IMR-90 (cell line): ENCODE data around the gene RAI1. TPM values are rescaled to one million over a fixed set of nuclear protein-coding genes. Genes with fewer than 3 reads are reported as not detected.

Experiments used
- ATAC-seq: fragments of 200-7000 bp; cut with Tn5 transposase; 2 replicates; pipeline ENCODE4 v1.9.1; 2020; ENCODE audit warnings: low read depth, mild to moderate bottlenecking, moderate library complexity
- BruUV-seq: library from RNA; stranded (reverse); fragments of 400-500 nt; replicated peaks from 2 replicates; lab custom pipeline; 2021; lab: Mats Ljungman, UMichigan
- CTCF ChIA-PET: fragments of 300-600 bp; formaldehyde crosslinking; extraction: SDS; loops from one replicate; lab custom pipeline; 2021; ENCODE audit warnings: antibody characterized with exemption; lab: Yijun Ruan, JAX
- POLR2A ChIA-PET: fragments of 300-600 bp; sonication (Branson Sonifier 250); formaldehyde crosslinking; loops from one replicate; lab custom pipeline; 2022; ENCODE audit warnings: antibody characterized with exemption; ENCODE audit not compliant: unreplicated experiment; lab: Charles Lee
- DNase-seq: peaks from one replicate; pipeline ENCODE4 v3.0.0; 2013
- H2AFZ ChIP-seq: replicated peaks from 2 replicates; pipeline ENCODE3; 2013; ENCODE audit warnings: low read length, mild to moderate bottlenecking; ENCODE audit not compliant: poor library complexity
- H2AK5ac ChIP-seq: 2 replicates; pipeline ENCODE4 v1.6.1; 2013; ENCODE audit warnings: low read depth, low read length, inconsistent platforms
- H2AK9ac ChIP-seq: replicated peaks from 2 replicates; pipeline ENCODE3; 2013; ENCODE audit warnings: mild to moderate bottlenecking, low read depth, low read length, moderate library complexity; ENCODE audit not compliant: poor library complexity
- H2BK120ac ChIP-seq: 2 replicates; pipeline ENCODE4 v1.6.1; 2013; ENCODE audit warnings: low read depth, low read length, inconsistent platforms
- H2BK15ac ChIP-seq: 3 replicates; pipeline ENCODE4 v1.6.1; 2013; ENCODE audit warnings: low read depth, low read length, inconsistent platforms
- H2BK20ac ChIP-seq: 2 replicates; pipeline ENCODE4 v1.6.1; 2013; ENCODE audit warnings: low read depth, mild to moderate bottlenecking, inconsistent platforms, low read length, moderate library complexity
- H2BK5ac ChIP-seq: 2 replicates; pipeline ENCODE4 v1.6.1; 2013; ENCODE audit warnings: mild to moderate bottlenecking, low read depth, low read length, inconsistent platforms; ENCODE audit not compliant: poor library complexity, severe bottlenecking
- H3K14ac ChIP-seq: replicated peaks from 2 replicates; pipeline ENCODE4 v1.6.1; 2013; ENCODE audit warnings: low read depth, low read length, inconsistent platforms
- H3K18ac ChIP-seq: 2 replicates; pipeline ENCODE4 v1.6.1; 2013; ENCODE audit warnings: low read depth, low read length, control low read depth
- H3K23ac ChIP-seq: 2 replicates; pipeline ENCODE4 v1.6.1; 2013; ENCODE audit warnings: low read depth, low read length, inconsistent platforms
- H3K27ac ChIP-seq: 2 replicates; pipeline ENCODE4 v1.5.1; 2013; ENCODE audit warnings: mild to moderate bottlenecking, control low read depth, low read length; ENCODE audit not compliant: insufficient read depth
- H3K27me3 ChIP-seq: 2 replicates; pipeline ENCODE4 v1.6.1; 2013; ENCODE audit warnings: low read length; ENCODE audit not compliant: control insufficient read depth, insufficient read depth
- H3K36me3 ChIP-seq: 2 replicates; pipeline ENCODE4 v1.6.1; 2013; ENCODE audit warnings: low read length, mixed read lengths; ENCODE audit not compliant: control insufficient read depth, insufficient read depth
- H3K4ac ChIP-seq: 2 replicates; pipeline ENCODE4 v1.6.1; 2013; ENCODE audit warnings: low read depth, low read length, inconsistent platforms
- H3K4me1 ChIP-seq: 2 replicates; pipeline ENCODE4 v1.6.1; 2013; ENCODE audit warnings: low read length, mixed read lengths; ENCODE audit not compliant: control insufficient read depth, insufficient read depth
- H3K4me2 ChIP-seq: 2 replicates; pipeline ENCODE4 v1.6.1; 2013; ENCODE audit warnings: low read depth, mild to moderate bottlenecking, control low read depth, low read length, moderate library complexity
- H3K4me3 ChIP-seq: 2 replicates; pipeline ENCODE4 v1.5.1; 2013; ENCODE audit warnings: low read depth, mild to moderate bottlenecking, control low read depth, low read length, moderate library complexity; ENCODE audit not compliant: insufficient read depth
- H3K56ac ChIP-seq: 2 replicates; pipeline ENCODE4 v1.6.1; 2013; ENCODE audit warnings: low read length, inconsistent platforms; ENCODE audit not compliant: insufficient read depth; ENCODE audit errors: extremely low read depth
- H3K79me1 ChIP-seq, 2 experiments: 2 replicates each; pipeline ENCODE4 v1.6.1; 2013; ENCODE audit warnings: low read length in 2 of 2, inconsistent platforms in 1 of 2, low read depth in 1 of 2
- H3K9ac ChIP-seq: 2 replicates; pipeline ENCODE4 v1.6.1; 2013; ENCODE audit warnings: low read depth, low read length, control low read depth
- H3K9me1 ChIP-seq: 2 replicates; pipeline ENCODE4 v1.6.1; 2013; ENCODE audit warnings: low read length, inconsistent platforms; ENCODE audit not compliant: insufficient read depth
- H3K9me3 ChIP-seq: 2 replicates; pipeline ENCODE4 v1.6.1; 2013; ENCODE audit warnings: low read length; ENCODE audit not compliant: control insufficient read depth, insufficient read depth
- H4K20me1 ChIP-seq: 2 replicates; pipeline ENCODE4 v1.6.1; 2013; ENCODE audit warnings: low read length, inconsistent platforms; ENCODE audit not compliant: insufficient read depth
- H4K5ac ChIP-seq: 2 replicates; pipeline ENCODE4 v1.6.1; 2013; ENCODE audit warnings: mild to moderate bottlenecking, low read depth, low read length, control low read depth
- H4K8ac ChIP-seq, 2 experiments: 2 replicates each; pipeline ENCODE4 v1.6.1; 2013; ENCODE audit warnings: low read depth in 2 of 2, low read length in 2 of 2, control low read depth in 1 of 2, inconsistent platforms in 1 of 2
- H4K91ac ChIP-seq: 2 replicates; pipeline ENCODE4 v1.6.1; 2013; ENCODE audit warnings: low read depth, low read length, inconsistent platforms; ENCODE audit not compliant: insufficient read depth
- BHLHE40 ChIP-seq: fragments of 150-350 bp; IDR thresholded peaks from 2 replicates; pipeline ENCODE4 v1.6.1; 2016; ENCODE audit warnings: mild to moderate bottlenecking, low read depth, low read length
- CEBPB ChIP-seq: IDR thresholded peaks from 2 replicates; pipeline ENCODE4 v1.6.1; 2012; ENCODE audit warnings: low read depth, low read length, improper control_type of control experiment
- CHD1 ChIP-seq: IDR thresholded peaks from 2 replicates; pipeline ENCODE4 v1.6.1; 2012; ENCODE audit warnings: low read depth, low read length, improper control_type of control experiment
- CTCF ChIP-seq: conservative IDR thresholded peaks from 2 replicates; pipeline ENCODE4 v1.5.1; 2012; ENCODE audit warnings: mild to moderate bottlenecking, low read depth, low read length, improper control_type of control experiment
- ELK1 ChIP-seq: fragments of 150-350 bp; IDR thresholded peaks from 2 replicates; pipeline ENCODE4 v1.6.1; 2016; ENCODE audit warnings: low read depth, mild to moderate bottlenecking, low read length, moderate library complexity, borderline replicate concordance
- MAFK ChIP-seq: IDR thresholded peaks from 2 replicates; pipeline ENCODE4 v1.6.1; 2012; ENCODE audit warnings: low read depth, low read length, improper control_type of control experiment
- MAZ ChIP-seq: IDR thresholded peaks from 2 replicates; pipeline ENCODE4 v1.6.1; 2012; ENCODE audit warnings: low read depth, mild to moderate bottlenecking, low read length, improper control_type of control experiment, moderate library complexity, borderline replicate concordance
- MXI1 ChIP-seq: IDR thresholded peaks from 2 replicates; pipeline ENCODE4 v1.6.1; 2012; ENCODE audit warnings: low read depth, mild to moderate bottlenecking, low read length, moderate library complexity, borderline replicate concordance
- NFE2L2 ChIP-seq: fragments of 150-350 bp; IDR thresholded peaks from 2 replicates; pipeline ENCODE4 v1.6.1; 2016; ENCODE audit warnings: low read depth, mild to moderate bottlenecking, low read length
- POLR2A ChIP-seq: IDR thresholded peaks from 2 replicates; pipeline ENCODE4 v1.6.1; 2012; ENCODE audit warnings: mild to moderate bottlenecking, low read depth, low read length
- RAD21 ChIP-seq: IDR thresholded peaks from 2 replicates; pipeline ENCODE4 v1.6.1; 2012; ENCODE audit warnings: low read length, improper control_type of control experiment
- RCOR1 ChIP-seq: IDR thresholded peaks from 2 replicates; pipeline ENCODE4 v1.6.1; 2012; ENCODE audit warnings: mild to moderate bottlenecking, low read length, improper control_type of control experiment; ENCODE audit not compliant: insufficient replicate concordance
- RFX5 ChIP-seq: IDR thresholded peaks from 2 replicates; pipeline ENCODE4 v1.8.0; 2012; ENCODE audit warnings: low read depth, mild to moderate bottlenecking, low read length, moderate library complexity
- SMC3 ChIP-seq: fragments of 150-350 bp; IDR thresholded peaks from 2 replicates; pipeline ENCODE4 v1.6.1; 2016; ENCODE audit warnings: low read depth, mild to moderate bottlenecking, antibody characterized with exemption, low read length, moderate library complexity
- WGBS, 2 experiments: methylation state at CpG; one replicate each; pipeline versions ENCODE4 v1.1.5 to v1.1.7; 2013; ENCODE audit warnings: missing lambda C conversion rate in 2 of 2; ENCODE audit not compliant: insufficient read length in 1 of 2; ENCODE audit errors: extremely low coverage in 2 of 2; 5-methylcytosine and 5-hydroxymethylcytosine counted together
- dilution Hi-C: fragments of 300-500 bp; cut with HindIII; formaldehyde crosslinking; loops from one replicate; pipeline ENCODE4 v1.14.3; 2018; ENCODE audit warnings: low sequenced_read_pairs; ENCODE audit not compliant: unreplicated experiment
- in situ Hi-C: fragments of 300-500 bp; cut with MboI; formaldehyde crosslinking; loops from 3 replicates; pipeline ENCODE4 v1.14.3; 2019; ENCODE audit warnings: low sequenced_read_pairs, inconsistent platforms, mixed read lengths
- intact Hi-C: fragments of 100-400 bp; cut with micrococcal nuclease; formaldehyde crosslinking; loops from 2 replicates; pipeline ENCODE4 v1.10.0; 2022
- polyA plus RNA-seq, 3 experiments: library from polyadenylated mRNA; depleted of rRNA; stranded (reverse); fragments of >200 nt; gene quantifications; 2 replicates each; pipeline ENCODE4 v1.2.3, GENCODE V29; 2012; ENCODE audit warnings: low replicate concordance in 1 of 3
- total RNA-seq: library from RNA; depleted of rRNA; stranded (reverse); fragments of >200 nt; gene quantifications from 2 replicates; pipeline ENCODE4 v1.2.3, GENCODE V29; 2012

RAI1 gene
- total and polyA plus RNA-seq, 2 of the 4 experiments (the other 2 are of a cell fraction) = 1.8 to 10.5 TPM

GRCh38 chr17:17811381-17812210, 130.3 kb downstream of the RAI1 start:
- no peak overlapping the region for H4K91ac ChIP-seq
- H3K27me3 ChIP-seq = no peaks in the 10 kb centered on the region
- no peak overlapping the region for H2BK5ac ChIP-seq
- no peak overlapping the region; the same call in 1 of the 2 replicates for H2AK5ac ChIP-seq
- H3K79me1 ChIP-seq = peaks cover 0 to 35% of the 10 kb centered on the region in 2 experiments; a peak in 2 of 4 replicates
- peaks cover 50% of the 10 kb centered on the region for H4K20me1 ChIP-seq
- H3K18ac ChIP-seq = no peak overlapping the region
- dilution Hi-C loops (no loop called here), in situ Hi-C loops (no loop called here), intact Hi-C loops (loop anchor here (1.0 kb wide), 4 partner anchors 49 to 222 kb away; no protein-coding TSS in a partner anchor)
- no CpG with 5 or more reads among the region's 15 CpGs for WGBS, 2 experiments
- peak overlapping the region; percentile 55 for H2AFZ ChIP-seq
- ATAC-seq (peak; percentile 25), DNase-seq (no peak)
- H2BK20ac ChIP-seq = no peak overlapping the region
- no peak overlapping the region for H3K9ac ChIP-seq
- peak overlapping the region; percentile 22; the same call in 1 of the 2 replicates for H3K27ac ChIP-seq
- no peak overlapping the region for H3K4me3 ChIP-seq
- no peak overlapping the region for H3K23ac ChIP-seq
- no peaks in the 10 kb centered on the region for H3K9me1 ChIP-seq
- peaks cover 9% of the 10 kb centered on the region; the same call in 1 of the 2 replicates for H3K4me1 ChIP-seq
- peak overlapping the region; percentile 67 for H2AK9ac ChIP-seq
- no peak overlapping the region for H3K14ac ChIP-seq
- no peaks in the 10 kb centered on the region for H3K9me3 ChIP-seq
- no peak overlapping the region for H3K4me2 ChIP-seq
- H4K5ac ChIP-seq = no peak overlapping the region
- no peak overlapping the region for H2BK120ac ChIP-seq
- POLR2A ChIA-PET = no interaction called here
- CTCF ChIA-PET = interaction anchor here (0.7 kb wide), 3 partner anchors 66 to 213 kb away, joined by 3 to 6 read pairs (median 4); no protein-coding TSS in a partner anchor
- no peak overlapping the region; a peak in 1 of 4 replicates for H4K8ac ChIP-seq
- H3K36me3 ChIP-seq = peaks cover 60% of the 10 kb centered on the region
- no peak overlapping the region for H2BK15ac ChIP-seq
- H3K56ac ChIP-seq = no peak overlapping the region
- BruUV-seq = no TSS peak
- no peak overlapping the region for H3K4ac ChIP-seq
- TF ChIP-seq RAD21 = no peak
- no peak for TF ChIP-seq NFE2L2
- TF ChIP-seq CHD1 = no peak
- no peak for TF ChIP-seq SMC3
- TF ChIP-seq CEBPB = no peak
- no peak for TF ChIP-seq MAFK
- no peak for TF ChIP-seq MXI1
- TF ChIP-seq RFX5 = no peak
- TF ChIP-seq BHLHE40 = no peak
- TF ChIP-seq POLR2A = no peak
- no peak for TF ChIP-seq ELK1
- TF ChIP-seq MAZ = no peak
- TF ChIP-seq CTCF = no peak
- no peak for TF ChIP-seq RCOR1
